GM18861 (cell line): ENCODE measurements around the gene CGNL1.

ENCODE experiments used
- ATAC-seq: cut with Tn5 transposase; IDR thresholded peaks from one replicate; pipeline ENCODE4 v1.9.1; 2021; ENCODE audit not compliant: unreplicated experiment

CGNL1 gene

DNA sequence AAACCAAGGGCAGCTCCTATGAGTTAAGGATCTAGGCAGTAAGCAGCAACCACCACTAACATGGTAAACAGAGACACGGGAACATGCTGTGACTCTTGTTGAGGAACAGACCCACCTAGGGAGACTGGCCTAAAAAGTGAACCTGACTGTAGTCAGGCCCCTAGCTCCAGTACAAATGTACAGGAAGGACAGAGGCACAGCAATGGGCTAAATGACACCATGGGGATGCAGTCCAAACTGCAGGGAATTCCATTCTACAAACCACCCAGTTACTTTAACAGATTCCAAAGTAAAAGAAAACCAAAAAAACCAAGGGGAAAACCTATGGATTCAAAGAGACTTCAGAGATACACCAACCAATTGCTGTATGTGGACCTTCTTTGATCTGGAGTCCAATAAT, 28.2 kb upstream of the CGNL1 start:
- ATAC-seq = no peak

DNA sequence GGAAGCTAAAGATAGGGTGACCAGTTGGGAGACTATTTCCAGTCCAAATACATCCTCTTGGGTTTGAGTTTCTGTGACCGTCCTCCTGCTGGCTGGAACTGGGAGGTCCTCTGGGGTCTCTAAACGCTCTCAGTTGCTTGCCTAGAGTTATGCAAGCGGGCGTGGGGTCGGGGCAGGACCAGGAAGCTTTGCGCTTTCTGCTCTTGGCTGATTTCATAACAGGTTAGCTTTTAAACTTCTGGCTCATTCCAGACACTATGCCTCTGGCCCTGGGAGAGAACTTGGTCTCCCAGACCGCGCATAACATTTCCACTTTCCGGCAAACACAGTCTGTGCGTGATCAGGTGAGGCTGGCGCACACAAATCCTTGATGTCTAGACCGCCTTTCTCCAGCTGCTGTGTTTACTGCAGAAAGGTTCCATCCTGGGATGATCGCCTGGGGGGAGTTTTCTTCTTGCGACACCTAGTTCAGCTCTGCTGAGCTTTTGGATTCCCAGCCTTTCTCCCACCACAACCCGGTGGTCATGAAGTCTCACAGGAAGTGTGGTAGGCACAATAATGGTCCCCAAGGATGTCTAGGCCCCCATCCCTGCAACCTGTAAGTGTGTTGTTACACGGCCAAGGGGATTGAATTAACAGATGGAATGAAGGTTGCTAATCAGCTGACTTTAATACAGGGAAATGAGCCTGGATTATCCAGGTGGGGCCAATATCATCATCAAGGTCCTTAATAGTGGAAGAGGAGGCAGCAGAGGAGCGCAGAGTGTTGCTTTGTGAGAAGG, 23.6 kb upstream of the CGNL1 start:
- no peak for ATAC-seq

DNA sequence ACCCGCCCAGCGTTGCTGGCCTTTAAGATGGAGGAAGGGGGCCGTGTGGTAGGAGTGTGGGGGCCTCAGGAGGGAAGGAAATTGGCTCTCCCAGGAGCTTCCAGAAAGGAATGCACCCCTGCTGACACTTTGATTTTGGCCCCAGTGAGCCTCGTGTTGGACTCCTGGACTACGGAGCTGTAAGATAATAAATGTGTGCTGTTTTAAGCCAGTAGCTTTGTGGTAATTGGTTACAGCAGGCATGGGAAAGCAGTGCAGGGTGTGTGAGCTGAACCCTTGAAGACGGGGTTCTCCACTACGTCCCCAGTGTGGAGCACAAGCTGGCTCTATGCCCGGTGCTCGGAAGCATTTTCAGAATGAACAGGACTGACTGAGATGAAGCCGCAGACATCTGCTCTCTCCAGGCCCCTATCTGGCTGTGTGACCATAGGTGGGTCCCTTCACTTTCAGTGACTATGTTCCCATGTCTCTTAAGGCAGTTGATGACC, 22.9 kb upstream of the CGNL1 start:
- ATAC-seq = no peak

DNA sequence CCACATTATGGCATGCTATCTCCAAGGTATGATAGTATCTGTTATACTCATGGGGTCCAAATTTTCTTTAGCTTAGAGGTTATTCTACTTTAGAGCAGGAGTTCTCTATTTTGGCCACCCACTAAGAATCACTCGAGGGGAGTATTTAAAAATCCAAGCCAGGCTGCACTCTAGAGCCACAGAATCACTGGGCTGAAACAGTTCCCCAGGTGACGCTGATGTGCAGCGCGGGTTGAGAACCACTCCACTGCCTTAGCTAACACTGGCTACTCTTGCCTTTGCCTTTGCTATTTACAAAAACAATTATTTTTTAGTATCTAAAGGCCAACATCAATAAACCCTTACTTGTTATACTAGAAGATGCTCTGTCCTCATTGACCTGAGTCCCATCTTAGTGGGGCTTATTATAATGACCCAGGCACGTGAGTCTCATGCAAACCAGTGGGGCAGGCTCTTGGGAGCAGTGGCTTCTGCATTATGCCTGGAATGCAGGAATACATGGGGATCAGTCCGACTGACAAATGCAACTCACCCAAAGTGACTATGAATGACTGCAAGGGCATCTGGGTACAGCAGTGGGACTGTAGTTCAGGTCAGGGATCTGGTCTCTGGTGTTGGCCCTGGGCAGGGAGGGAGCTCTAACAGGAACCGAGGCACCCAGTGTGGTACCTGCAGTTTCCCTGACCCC, 21.7 kb upstream of the CGNL1 start:
- no peak for ATAC-seq

DNA sequence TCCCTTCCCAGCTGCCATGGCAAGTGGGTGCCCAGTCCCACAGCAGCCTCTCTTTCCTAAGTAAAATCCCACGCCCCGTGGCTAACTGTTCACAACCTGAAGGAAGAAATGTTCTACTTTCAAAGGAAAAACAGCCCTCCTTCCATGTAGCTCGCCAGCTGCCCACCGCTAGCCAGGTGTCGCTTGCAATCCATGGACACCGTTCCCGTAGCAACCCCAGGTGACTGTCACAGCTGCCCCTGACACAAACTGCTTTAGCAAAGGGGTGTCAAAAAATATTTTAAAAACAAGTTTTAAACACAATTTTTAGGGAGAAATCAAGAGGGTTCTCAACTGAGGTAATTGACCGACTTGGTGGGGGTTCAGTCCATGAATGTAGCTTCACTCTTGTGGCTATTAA, 21.0 kb upstream of the CGNL1 start:
- ATAC-seq = no peak

DNA sequence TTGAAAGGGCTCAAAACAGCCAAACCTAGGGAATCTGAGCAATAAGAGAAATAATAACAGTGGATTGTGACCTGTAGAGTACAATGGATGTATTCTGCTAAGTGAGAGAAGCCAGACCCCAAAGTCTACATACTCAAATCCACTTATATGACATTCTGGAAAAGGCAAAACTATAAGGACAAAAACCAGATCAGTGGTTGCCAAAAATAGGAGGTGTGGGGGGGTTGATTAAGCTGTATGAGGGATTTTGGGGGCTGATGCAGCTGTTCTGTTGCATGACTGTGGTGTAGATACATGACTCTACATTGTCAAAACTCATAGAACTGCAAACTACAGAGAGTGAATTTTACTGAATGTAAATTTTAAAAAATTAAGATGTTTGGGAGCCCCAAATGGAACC, 20.1 kb upstream of the CGNL1 start:
- ATAC-seq = no peak

DNA sequence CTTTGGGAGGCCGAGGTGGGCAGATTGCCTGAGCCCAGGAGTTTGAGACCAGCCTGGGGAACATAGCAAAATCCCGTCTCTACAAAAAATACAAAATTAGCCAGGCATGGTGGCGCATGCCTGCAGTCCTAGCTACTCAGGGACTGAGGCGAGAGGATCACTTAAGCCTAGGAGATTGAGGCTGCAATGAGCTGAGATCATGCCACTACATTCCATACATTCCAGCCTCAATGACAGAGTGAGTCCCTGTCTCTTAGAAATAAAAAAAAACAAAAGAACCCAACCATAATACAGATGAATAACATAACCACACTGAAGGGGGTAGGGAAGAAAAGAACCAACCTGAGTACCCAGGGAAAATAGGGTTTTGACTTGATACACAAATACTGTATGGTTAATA, 19.7 kb upstream of the CGNL1 start:
- ATAC-seq = no peak

DNA sequence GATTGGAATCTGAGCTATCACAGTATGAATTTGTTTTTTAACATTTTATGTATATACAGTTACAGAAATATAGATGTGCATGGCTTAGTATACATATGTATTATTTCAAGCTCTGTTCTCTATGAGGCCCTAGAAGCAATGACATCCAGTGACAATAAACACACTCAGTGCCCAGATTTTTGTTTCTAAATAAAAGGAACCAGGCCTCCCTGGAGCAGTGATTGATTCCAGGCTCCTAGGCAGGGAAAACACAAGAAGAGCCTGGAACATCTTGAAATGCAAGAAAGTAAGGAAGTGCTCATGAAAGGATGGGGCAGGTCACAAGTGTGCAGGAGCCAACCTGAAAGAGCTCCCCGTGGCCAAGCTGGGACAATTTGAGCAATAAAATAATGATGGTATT, 18.5 kb upstream of the CGNL1 start:
- no peak for ATAC-seq

DNA sequence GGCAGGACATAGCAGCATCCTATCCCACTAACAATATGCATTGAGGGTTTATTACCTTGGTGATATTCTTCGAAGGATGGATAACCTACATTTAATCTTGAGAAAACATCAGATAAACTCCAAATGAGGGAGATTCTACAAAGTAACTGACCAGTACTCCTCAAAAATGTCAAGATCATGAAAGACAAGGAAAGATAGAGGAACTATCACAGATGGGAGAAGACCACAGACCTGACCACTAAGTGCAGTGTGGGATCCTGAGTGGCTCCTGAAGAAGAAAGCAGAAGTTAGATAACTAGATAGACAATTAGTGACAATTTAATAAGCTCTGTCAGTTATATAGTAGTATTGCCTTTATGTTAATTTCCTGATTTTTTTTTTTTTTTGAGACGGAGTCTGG, 17.7 kb upstream of the CGNL1 start:
- no peak for ATAC-seq

DNA sequence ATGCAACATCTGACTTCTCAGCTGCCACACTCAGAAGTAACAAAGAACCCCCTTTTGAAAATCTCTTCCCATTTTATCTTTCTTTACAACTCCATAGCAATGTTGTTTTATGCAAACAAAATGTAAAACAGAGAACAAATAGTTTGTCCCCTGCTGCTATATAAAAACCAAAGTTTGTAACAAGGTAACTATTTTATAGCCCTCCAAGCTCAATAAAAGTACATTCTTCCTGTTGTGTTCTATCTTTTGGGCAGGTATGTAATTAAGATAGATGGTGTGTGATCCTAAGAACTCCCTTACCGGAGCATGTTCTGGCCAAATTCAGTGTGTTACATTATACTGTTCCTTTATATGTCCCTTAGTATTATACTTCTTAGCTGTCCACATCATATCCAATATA, 12.6 kb upstream of the CGNL1 start:
- no peak for ATAC-seq

DNA sequence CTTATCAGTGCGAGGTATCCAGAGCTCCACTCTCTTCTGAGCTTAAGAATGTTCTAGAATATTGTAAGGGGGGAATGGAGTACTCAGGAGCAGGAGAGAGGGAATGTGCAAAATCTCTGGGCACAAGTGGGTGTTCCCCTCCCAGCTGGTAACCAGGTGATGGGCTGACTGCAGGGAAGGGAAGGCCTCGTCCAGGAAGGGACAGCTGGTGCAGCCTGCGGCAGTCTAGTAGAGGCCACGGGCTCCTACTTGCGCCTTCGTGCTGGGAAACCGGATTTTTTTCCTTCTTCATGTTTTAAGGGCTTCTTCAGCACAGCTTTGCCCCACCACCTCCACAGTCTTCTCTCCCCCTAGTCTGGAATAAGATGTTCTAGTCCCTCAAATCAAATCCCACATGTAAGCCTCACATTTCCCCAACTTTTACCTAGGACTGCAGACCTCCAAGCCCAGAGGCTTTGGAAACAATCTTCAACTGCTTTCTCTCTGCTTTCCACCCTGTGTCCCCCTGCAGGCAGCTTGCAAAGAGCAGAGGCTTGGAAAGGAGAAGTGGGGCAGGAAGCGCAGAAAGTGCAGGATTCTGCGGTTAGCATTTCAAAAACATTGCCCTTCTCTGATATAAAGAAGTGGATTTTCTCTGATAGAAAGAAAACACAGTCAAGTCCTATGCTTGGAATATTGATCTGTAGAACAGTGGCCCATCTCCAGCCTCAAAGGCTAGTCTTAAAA, 11.9 kb upstream of the CGNL1 start:
- no peak for ATAC-seq

DNA sequence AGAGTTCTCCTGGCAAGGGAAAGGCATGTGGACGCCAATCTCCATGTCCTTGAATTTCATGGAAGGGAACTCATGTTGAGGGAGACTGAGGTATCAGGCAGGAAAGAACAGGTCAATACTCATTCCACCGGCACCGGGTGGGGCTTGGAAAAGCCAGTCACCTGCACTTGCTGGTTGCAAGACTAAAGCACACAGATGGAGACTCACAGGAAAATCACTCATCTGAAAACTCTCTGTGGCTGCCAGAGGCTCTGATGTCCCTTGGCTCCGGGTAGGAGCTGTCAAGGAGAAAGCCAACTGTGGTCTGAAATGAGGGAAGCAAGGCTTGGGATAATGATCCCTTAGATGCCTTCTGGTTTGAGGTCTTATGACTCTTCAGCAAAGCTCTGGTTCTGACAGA, 8.7 kb upstream of the CGNL1 start:
- ATAC-seq = no peak

DNA sequence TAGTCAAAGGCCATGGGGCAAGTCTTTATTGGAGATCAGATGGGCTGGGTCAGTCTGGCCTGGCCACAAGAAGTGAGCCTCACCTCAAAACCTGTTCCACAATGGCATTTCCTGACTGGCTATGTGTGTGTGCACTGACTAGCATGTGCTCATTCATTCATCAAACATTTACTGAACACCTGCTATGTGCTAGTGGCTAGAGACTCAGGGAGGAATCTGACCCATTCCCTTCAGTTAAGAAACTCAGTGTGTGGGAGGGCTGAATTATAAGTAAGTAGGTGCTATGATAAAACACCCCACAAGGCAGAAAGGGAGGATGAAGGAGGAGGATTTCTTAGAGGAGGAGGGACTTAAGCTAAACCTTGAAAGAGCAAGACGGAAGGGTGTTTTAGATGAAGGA, 5.4 kb upstream of the CGNL1 start:
- ATAC-seq = no peak

DNA sequence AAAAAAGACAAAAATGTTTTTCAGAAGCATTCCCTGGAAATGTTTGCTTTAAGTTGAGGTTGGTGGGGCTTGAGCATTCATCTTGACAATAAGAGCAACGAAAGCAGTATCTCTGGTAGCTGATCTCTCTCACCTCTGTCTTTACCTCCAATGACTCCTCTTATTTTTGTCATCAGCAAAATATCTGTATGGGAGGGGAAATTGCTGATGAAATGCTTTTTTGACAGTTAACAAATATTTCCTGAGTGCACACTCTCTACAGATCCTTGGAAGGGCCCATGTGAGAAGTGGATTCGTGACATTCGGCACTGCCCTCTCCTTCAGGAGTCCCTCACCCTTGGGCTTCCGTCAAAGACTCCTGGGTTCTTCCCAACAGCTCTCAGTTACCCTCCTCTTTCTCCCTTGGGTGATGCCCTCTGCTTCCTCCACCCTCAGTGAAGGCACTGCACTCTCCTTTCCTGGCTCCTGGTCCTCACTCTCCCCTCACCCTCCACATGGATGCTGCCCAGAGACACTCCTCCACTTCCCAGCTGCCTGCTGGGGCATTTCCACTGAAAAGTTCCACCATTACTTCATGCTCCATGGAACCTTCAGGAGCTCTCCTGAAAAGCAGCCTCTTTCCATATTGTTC, 2.9 kb upstream of the CGNL1 start:
- no peak for ATAC-seq

DNA sequence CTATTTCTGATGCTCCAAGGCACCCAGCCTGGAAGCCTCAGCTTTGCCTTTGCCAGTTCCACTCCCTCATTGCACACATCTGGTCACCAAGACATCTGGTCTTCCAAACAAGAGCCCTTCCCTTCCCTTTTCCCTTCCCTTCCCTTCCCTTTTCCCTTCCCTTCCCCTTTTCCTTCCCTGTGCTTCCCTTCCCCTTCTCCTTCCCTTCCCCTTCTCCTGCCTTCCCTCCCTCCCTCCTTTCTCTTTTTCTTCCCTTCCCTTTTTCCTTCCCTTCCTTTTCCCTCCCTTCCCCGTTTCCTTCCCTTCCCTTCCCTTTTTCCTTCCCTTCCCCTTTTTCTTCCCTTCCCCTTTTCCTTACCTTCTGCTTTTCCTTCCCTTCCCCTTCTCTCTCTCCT, 2.4 kb upstream of the CGNL1 start:
- no peak for ATAC-seq

DNA sequence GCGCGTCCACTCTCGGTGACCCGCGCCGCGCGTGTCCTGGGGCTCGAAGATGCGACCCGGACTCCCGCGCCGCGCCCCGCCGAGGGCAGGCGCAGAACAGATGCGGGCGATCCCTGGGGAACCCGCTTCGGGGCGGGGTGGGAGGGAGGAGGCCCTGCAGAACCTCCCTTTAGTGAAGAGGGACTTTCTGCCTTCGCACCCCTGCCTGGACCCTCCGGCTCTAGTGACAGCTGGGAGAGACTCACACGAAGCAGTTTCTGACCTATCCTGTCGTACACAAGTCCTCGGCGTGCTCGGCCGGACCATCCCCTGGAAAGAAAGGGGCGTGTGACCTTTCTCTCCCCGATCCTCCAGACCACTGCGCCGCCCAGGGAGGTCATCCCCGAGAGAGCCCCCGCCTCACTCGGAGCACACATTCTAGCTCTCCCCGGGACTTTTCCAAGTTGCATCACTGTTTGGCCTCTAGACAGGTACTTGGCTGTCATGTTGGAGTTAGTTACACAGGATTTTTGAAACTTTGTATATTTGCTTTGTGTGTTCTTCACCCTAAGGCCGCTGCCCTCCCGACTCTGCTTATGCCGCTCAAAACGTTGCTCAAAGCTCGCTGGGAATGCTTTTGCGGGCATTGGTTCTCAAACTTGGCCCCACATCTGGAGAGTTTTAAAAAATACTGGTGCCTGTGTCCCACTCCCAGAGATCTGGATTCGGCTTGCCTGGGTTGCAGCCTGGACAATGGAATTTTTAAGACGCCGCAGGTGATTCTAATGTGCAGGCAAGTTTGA, 582 bp downstream of the CGNL1 start:
- ATAC-seq = no peak

DNA sequence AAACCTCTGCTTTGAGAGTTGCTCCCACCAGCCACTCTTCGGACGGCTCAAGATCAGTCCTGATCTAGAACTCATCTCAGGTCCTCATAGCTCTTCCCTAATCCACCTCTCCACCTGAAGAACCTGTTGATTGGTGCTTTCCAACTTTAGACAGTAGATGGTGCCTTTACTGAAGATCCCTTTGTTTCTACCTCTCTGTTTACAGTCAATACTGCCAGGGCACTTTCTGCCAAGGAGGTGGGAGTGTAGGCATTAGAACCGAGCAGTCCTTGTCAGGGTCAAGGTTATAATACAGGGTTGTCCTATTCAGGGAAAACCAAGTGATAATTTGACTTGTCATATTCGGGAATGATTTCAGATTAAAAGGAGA, 1.2 kb downstream of the CGNL1 start:
- no peak for ATAC-seq

DNA sequence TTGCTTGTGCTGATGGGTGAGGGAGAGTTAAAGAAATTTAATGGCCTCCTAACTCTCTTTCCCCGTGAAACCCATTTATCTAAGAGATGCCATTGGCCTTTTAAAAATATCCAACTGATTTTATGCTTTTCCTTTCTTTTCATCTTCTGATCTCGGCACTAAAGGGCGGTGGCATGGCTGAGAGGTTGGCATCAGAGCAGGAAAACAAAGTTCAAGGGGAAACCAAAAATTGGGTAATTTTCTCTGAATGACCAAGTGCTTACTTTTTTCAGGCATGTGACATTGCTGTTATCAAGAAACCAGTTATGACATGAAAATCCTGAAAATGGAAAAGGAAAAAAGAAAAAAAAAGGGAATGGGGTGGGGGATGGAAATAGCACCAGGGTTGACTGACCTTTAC, 3.2 kb downstream of the CGNL1 start:
- ATAC-seq = no peak

DNA sequence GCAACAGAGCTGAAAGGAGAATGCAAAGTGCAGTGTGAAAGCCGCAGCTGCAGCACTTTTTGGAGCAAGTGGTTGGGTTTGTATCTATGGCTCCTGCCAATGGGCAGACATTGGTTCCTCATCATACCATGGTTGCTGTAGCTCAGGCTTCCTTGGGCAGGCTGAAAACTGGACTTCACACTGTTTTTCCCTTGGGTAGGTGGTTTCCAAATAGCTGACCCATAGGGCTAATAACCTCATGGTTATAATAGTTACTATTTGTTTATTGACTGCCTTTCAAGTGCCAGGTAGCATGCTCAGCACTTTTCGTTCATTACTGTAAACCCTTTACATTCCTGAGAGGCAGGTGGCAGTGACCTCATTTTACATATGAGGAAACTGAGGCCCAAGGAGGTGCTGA, 4.5 kb downstream of the CGNL1 start:
- no peak for ATAC-seq

DNA sequence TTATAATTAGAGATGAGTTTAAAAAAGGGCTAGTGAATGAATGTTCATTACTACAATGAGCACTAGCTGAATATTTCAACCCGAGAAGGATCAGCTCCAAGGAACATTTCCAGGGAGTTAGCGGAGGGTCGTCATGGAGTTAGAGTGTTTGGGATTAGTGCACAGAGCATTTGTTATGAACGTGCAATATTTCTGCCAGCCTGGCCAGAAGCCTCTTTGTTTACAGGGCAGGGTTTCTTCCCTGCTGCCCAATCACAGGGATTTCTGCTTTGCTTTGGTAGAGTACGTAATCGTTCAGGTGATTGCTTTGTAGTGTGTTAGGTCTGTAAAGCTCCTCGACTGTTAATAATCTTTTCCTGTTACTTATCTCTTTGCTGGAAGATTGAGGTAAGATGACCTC, 5.9 kb downstream of the CGNL1 start:
- ATAC-seq = no peak

DNA sequence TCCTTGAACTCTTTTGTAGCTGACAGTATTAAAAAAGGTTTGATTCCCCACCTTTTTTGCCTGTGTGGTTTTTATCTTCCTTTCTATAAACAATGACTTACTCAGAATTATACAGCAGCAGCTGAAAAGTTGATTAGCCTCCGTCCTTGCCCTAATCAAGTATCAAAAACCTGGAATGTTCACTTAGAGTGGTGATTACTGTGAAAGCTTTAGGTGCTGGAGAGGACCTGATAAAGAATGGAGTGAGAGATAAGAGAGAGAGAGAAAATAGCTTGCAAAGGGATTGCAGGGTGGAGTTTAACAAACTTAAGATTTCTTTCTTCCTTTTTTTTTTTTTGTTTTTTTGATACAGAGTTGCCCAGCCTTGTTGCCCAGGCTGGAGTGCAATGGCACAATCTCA, 6.7 kb downstream of the CGNL1 start:
- no peak for ATAC-seq
